HG03095 (cell line): ENCODE results near the gene DHTKD1.
"Not testable (repeated sequence)": the region's sequence is repeated elsewhere in the genome, so short reads cannot be mapped to it uniquely, and the experiment has no call there.

Experiments
- ATAC-seq: cut with Tn5 transposase; IDR thresholded peaks from one replicate; pipeline ENCODE4 v1.9.1; 2021; ENCODE audit warnings: moderate library complexity; ENCODE audit not compliant: unreplicated experiment

DHTKD1 gene

GRCh38 chr10:12135631-12136030 lies 66.9 kb downstream of the DHTKD1 start:
- ATAC-seq, result no peak

GRCh38 chr10:12140038-12140437 lies 71.3 kb downstream of the DHTKD1 start:
- ATAC-seq, result no peak

- ATAC-seq, result no peak
Observed at GRCh38 chr10:12144538-12144937, 75.8 kb downstream of the DHTKD1 start.

GRCh38 chr10:12150163-12150562 lies 81.4 kb downstream of the DHTKD1 start:
- no peak for ATAC-seq

- ATAC-seq, result no peak
Observed at GRCh38 chr10:12154516-12154915, 85.8 kb downstream of the DHTKD1 start.

GRCh38 chr10:12156367-12157123 lies 87.8 kb downstream of the DHTKD1 start:
- no peak for ATAC-seq

- ATAC-seq, result no peak
Observed at GRCh38 chr10:12158111-12158510, 89.4 kb downstream of the DHTKD1 start.

GRCh38 chr10:12160664-12161063 lies 91.9 kb downstream of the DHTKD1 start:
- ATAC-seq, result no peak

GRCh38 chr10:12162927-12163326 lies 94.2 kb downstream of the DHTKD1 start:
- no peak for ATAC-seq

- ATAC-seq, result no peak
Observed at GRCh38 chr10:12164085-12164484, 95.3 kb downstream of the DHTKD1 start.

GRCh38 chr10:12165036-12165435 lies 96.3 kb downstream of the DHTKD1 start:
- ATAC-seq, result no peak

- no peak for ATAC-seq
Observed at GRCh38 chr10:12165999-12166775, 97.4 kb downstream of the DHTKD1 start.

GRCh38 chr10:12171512-12171911 lies 102.8 kb downstream of the DHTKD1 start:
- not testable (repeated sequence) for ATAC-seq
